HEK293T (cell line): ENCODE data around the gene LASP1.
"Not testable (repeated sequence)": the region's sequence is repeated elsewhere in the genome, so short reads cannot be mapped to it uniquely, and the experiment has no call there.

ENCODE experiments used
- CTCF ChIA-PET: fragments of 350-600 bp; formaldehyde crosslinking; extraction: SDS; loops from one replicate; lab custom pipeline; 2021; ENCODE audit warnings: antibody characterized with exemption, inconsistent platforms; lab: Yijun Ruan, JAX
- POLR2A ChIA-PET: fragments of 350-600 bp; formaldehyde crosslinking; extraction: SDS; loops from one replicate; lab custom pipeline; 2020; ENCODE audit warnings: antibody characterized with exemption, inconsistent platforms; lab: Yijun Ruan, JAX
- DNase-seq: peaks from one replicate; pipeline ENCODE4 v3.0.0; 2012; ENCODE audit warnings: mixed read lengths; ENCODE audit errors: extremely low spot score
- ARNT ChIP-seq: fragments of 450-650 bp; IDR thresholded peaks from 2 replicates; pipeline ENCODE4 v1.6.1; 2017; ENCODE audit warnings: mild to moderate bottlenecking
- BHLHE40 ChIP-seq: fragments of 450-650 bp; IDR thresholded peaks from 2 replicates; pipeline ENCODE4 v1.6.1; 2016; ENCODE audit warnings: mild to moderate bottlenecking, moderate library complexity, borderline replicate concordance
- CTBP1 ChIP-seq: fragments of 450-650 bp; IDR thresholded peaks from 2 replicates; pipeline ENCODE4 v1.6.1; 2016; ENCODE audit warnings: borderline replicate concordance
- ELF4 ChIP-seq: fragments of 450-650 bp; IDR thresholded peaks from 2 replicates; pipeline ENCODE4 v1.6.1; 2017; ENCODE audit warnings: antibody characterized with exemption
- FOXA1 ChIP-seq: fragments of 450-650 bp; IDR thresholded peaks from 2 replicates; pipeline ENCODE4 v1.6.1; 2016; ENCODE audit warnings: mild to moderate bottlenecking
- FOXK2 ChIP-seq: fragments of 450-650 bp; IDR thresholded peaks from 2 replicates; pipeline ENCODE4 v1.6.1; 2016; ENCODE audit warnings: mild to moderate bottlenecking
- FOXM1 ChIP-seq: fragments of 450-650 bp; IDR thresholded peaks from 2 replicates; pipeline ENCODE4 v1.6.1; 2017; ENCODE audit warnings: mild to moderate bottlenecking, borderline replicate concordance
- HDGF ChIP-seq: fragments of 450-650 bp; IDR thresholded peaks from 2 replicates; pipeline ENCODE4 v1.6.1; 2017; ENCODE audit warnings: antibody characterized with exemption, borderline replicate concordance
- L3MBTL2 ChIP-seq: fragments of 450-650 bp; conservative IDR thresholded peaks from 2 replicates; pipeline ENCODE4 v1.6.1; 2016; ENCODE audit warnings: mild to moderate bottlenecking
- LEF1 ChIP-seq: fragments of 450-650 bp; IDR thresholded peaks from 2 replicates; pipeline ENCODE4 v1.6.1; 2017; ENCODE audit warnings: mild to moderate bottlenecking, borderline replicate concordance
- NFRKB ChIP-seq: fragments of 450-650 bp; IDR thresholded peaks from 2 replicates; pipeline ENCODE4 v1.6.1; 2016; ENCODE audit warnings: mild to moderate bottlenecking, moderate library complexity
- SP1 ChIP-seq: fragments of 450-650 bp; IDR thresholded peaks from 2 replicates; pipeline ENCODE4 v1.6.1; 2017
- SUZ12 ChIP-seq: fragments of 450-650 bp; IDR thresholded peaks from 2 replicates; pipeline ENCODE4 v1.6.1; 2016; ENCODE audit warnings: mild to moderate bottlenecking
- TARDBP ChIP-seq: fragments of 450-650 bp; IDR thresholded peaks from 2 replicates; pipeline ENCODE4 v1.6.1; 2016
- ZNF384 ChIP-seq: fragments of 450-650 bp; IDR thresholded peaks from 2 replicates; pipeline ENCODE4 v1.6.1; 2016
- TF ChIP-seq, protein P1 (sequence below): fragments of 450-650 bp; IDR thresholded peaks from 2 replicates; pipeline ENCODE4 v1.6.1; 2016

Gene LASP1

DNA sequence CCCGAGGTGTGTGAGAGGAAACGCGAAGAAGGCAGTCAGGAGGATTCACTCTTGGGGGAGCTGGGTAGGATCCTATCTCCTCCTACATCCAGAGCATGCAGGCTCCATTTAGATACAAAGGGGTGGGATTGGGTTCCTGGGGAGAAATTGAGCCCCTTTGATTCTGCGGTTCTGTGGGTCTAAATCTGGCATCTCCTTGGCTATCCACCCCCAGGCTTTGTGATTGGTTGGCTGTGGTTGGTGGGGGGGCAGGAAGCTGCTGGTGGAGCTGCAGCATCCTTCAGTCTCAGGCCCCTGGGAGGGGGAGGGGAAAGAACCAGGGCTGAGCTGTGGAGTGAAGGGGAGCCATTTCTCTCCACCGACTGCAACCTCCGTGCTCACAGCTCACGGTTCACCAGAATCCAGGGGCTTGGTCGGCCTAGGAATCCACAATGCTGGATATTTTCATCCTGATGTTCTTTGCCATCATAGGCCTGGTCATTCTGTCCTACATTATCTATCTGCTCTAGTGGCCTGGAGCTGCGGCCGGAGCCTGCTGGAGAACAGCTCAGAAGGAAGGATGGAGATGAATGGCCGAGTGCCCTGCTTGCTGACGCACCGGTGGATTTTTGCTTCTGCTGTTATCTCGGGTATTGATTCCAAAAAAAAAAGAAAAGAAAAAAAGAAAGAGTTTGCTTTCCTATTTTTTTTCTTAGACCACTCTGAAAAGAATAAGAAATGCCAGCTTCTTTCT is 55.6 kb downstream of the LASP1 start, which contains the start of gene LASP1NB:
Gene LASP1NB (plus strand): TSS at position 352 of the 733 bp plus-strand sequence.
- ChIA-PET POLR2A (interaction anchor here (1.1 kb wide), 1 partner anchor 71 kb away, joined by 4 read pairs; no protein-coding TSS in a partner anchor), CTCF (interaction anchor here (0.6 to 1.2 kb wide), 4 partner anchors 13 to 249 kb away, joined by 3 to 5 read pairs (median 3); no protein-coding TSS in a partner anchor)
- no peak for TF ChIP-seq FOXK2
- no peak for TF ChIP-seq CTBP1
- no peak for TF ChIP-seq SP1
- TF ChIP-seq, protein P1, sequence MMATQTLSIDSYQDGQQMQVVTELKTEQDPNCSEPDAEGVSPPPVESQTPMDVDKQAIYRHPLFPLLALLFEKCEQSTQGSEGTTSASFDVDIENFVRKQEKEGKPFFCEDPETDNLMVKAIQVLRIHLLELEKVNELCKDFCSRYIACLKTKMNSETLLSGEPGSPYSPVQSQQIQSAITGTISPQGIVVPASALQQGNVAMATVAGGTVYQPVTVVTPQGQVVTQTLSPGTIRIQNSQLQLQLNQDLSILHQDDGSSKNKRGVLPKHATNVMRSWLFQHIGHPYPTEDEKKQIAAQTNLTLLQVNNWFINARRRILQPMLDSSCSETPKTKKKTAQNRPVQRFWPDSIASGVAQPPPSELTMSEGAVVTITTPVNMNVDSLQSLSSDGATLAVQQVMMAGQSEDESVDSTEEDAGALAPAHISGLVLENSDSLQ: no peak
- no peak for TF ChIP-seq L3MBTL2
- no peak for TF ChIP-seq SUZ12
- no peak for TF ChIP-seq ZNF384
- no peak for DNase-seq

DNA sequence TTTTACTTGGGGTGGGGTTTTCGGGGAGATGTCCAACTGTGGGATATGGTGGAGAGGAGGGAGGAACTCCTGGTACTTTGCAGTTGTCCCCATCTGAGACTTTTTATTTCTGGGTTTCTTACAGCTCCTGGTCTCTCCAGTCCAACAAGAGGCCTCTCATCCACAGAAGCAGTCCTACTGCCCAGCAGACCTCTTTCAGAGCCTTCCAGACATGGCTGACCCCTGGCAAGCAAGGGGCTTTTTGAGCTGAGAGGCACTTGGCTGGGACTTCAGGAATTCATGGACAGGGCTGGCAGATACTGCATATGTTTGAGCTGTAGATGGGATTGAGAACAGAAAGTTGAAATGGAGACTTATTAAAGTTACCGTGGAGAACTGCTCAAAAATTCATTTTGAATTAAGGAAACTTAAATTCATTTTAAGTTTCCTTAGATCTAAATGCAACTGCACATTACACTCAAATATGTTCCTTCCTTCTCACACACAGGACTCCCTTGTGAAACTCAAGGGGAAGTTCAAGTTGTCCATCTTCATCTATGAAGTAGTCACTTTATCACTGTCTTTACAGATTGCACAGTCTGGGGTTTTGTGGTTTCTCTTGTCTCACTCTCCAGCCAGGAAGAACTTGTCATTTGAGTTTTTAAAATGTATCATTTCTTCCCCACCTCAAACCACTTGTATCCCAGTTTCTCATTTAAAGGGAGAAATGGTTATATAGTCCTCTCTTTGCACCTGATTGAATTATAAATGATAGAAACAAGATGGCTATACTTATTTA is 56.6 kb downstream of the LASP1 start:
- CTCF ChIA-PET: interaction anchor here (0.9 kb wide), 1 partner anchor 248 kb away, joined by 3 read pairs; no protein-coding TSS in a partner anchor
- DNase-seq: no peak
- POLR2A ChIA-PET: no interaction called here
- TF ChIP-seq L3MBTL2: no peak
- TF ChIP-seq ARNT: no peak
- no peak for TF ChIP-seq FOXA1
- no peak for TF ChIP-seq ELF4
- TF ChIP-seq FOXK2: no peak
- no peak for TF ChIP-seq SUZ12
- TF ChIP-seq ZNF384: no peak
- no peak for TF ChIP-seq LEF1

DNA sequence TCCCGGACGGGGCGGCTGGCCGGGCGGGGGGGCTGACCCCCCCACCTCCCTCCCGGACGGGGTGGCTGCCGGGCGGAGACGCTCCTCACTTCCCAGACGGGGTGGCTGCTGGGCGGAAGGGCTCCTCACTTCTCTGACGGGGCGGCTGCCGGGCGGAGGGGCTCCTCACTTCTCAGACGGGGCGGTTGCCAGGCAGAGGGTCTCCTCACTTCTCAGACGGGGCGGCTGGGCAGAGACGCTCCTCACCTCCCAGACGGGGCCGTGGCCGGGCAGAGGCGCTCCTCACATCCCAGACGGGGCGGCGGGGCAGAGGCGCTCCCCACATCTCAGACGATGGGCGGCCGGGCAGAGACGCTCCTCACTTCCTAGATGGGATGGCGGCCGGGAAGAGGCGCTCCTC is 60.9 kb downstream of the LASP1 start:
- DNase-seq, POLR2A ChIA-PET, CTCF ChIA-PET: not testable (repeated sequence)

DNA sequence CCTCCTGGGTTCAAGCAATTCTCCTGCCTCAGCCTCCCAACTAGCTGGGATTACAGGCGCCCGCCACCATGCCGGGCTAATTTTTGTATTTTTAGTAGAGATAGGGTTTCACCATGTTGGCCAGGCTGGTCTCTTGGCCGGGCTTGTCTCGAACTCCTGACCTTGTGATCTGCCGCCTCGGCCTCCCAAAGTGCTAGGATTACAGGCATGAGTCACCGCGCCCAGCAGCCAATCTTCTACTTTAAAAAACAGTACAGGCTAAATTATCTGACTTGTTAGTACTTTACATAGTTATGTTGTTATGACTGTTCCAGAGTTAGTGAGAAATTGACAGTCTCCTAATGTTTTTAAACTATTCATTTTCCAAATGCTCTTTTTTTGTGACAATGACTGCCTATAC is 64.1 kb downstream of the LASP1 start:
- DNase-seq, POLR2A ChIA-PET: not testable (repeated sequence)
- CTCF ChIA-PET: interaction anchor here (0.6 to 0.7 kb wide), 2 partner anchors 80 to 220 kb away, joined by 4 read pairs; no protein-coding TSS in a partner anchor

DNA sequence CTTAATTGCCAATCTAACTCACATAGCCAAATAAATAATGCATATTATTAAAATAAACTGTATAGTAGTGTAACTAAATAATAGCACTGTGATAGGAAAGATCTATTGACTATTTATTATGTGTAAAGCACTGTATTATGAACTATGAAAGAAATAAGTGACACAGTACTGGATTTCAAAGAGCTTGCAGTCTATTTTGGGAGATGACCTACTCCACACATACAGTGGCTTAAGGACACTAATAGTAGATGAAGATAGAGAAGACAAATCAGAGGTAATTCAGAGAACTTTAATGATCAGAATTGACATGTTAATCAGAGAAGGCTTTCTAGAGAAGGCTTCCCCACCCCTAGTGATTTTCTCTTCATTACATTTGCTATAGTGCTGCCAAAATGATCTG is 70.1 kb downstream of the LASP1 start:
- ChIA-PET CTCF (no interaction called here), POLR2A (interaction anchor here (0.8 kb wide), 1 partner anchor 71 kb away, joined by 3 read pairs; no protein-coding TSS in a partner anchor)
- no peak for TF ChIP-seq CTBP1
- no peak for TF ChIP-seq FOXM1
- TF ChIP-seq FOXK2: no peak
- no peak for TF ChIP-seq SUZ12
- no peak for TF ChIP-seq FOXA1
- no peak for TF ChIP-seq ELF4
- TF ChIP-seq BHLHE40: no peak
- no peak for TF ChIP-seq ZNF384
- TF ChIP-seq, protein P1: no peak
- no peak for TF ChIP-seq NFRKB
- TF ChIP-seq ARNT: no peak
- TF ChIP-seq SP1: no peak
- no peak for TF ChIP-seq TARDBP
- TF ChIP-seq L3MBTL2: no peak
- TF ChIP-seq HDGF: no peak
- no peak for TF ChIP-seq LEF1
- DNase-seq: no peak

DNA sequence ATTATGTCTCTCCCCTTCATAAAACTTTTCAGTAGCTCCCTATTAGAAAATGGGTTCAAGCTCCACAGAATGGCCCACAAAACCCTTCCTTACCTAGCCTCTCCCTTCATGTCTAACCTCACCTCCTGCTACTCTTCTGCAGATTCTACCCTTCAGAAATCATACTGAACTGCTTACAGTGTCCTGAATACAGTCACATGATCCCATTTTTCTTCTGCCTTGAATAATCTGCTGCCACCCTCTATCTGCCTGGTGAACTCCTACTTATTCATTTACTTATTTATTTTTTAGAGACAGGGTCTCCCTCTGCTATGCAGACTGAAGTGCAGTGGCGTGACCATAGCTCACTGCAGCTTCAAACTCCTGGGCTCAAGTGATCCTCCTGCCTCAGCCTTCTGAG is 70.5 kb downstream of the LASP1 start:
- ChIA-PET CTCF (no interaction called here), POLR2A (interaction anchor here (0.8 kb wide), 1 partner anchor 72 kb away, joined by 3 read pairs; no protein-coding TSS in a partner anchor)
- DNase-seq: no peak
- TF ChIP-seq NFRKB (no peak), FOXM1 (no peak), L3MBTL2 (no peak), LEF1 (no peak), SUZ12 (no peak), ARNT (no peak), FOXK2 (no peak), CTBP1 (no peak), SP1 (no peak), ZNF384 (no peak), TARDBP (no peak), FOXA1 (no peak), HDGF (no peak), ELF4 (no peak)
- TF ChIP-seq, protein P1: no peak
